Upper lobe of right lung (tissue), 1 donor: ENCODE measurements around the gene FAM169A. TPM values are rescaled to one million over a fixed set of nuclear protein-coding genes. Genes with fewer than 3 reads are reported as not detected.
A peak's percentile ranks its signal among the peaks of the same experiment; 100 is the strongest.
"Not testable (repeated sequence)": the region's sequence is repeated elsewhere in the genome, so short reads cannot be mapped to it uniquely, and the experiment has no call there.

Experiments used
- ATAC-seq: fragments of 200-7000 bp; cut with Tn5 transposase; one replicate; pipeline ENCODE4 v1.9.1; 2020; ENCODE audit warnings: mild to moderate bottlenecking, moderate library complexity
- DNase-seq: peaks from one replicate; pipeline ENCODE4 v3.0.0-alpha.2; 2020
- H3K27ac ChIP-seq: fragments of 200-600 bp; one replicate; pipeline ENCODE4 v1.8.0; 2022
- H3K27me3 ChIP-seq: fragments of 200-600 bp; one replicate; pipeline ENCODE4 v1.8.0; 2022; ENCODE audit warnings: mild to moderate bottlenecking
- H3K36me3 ChIP-seq: fragments of 200-600 bp; one replicate; pipeline ENCODE4 v1.8.0; 2022
- H3K4me1 ChIP-seq: fragments of 200-600 bp; one replicate; pipeline ENCODE4 v1.8.0; 2022
- H3K4me3 ChIP-seq: fragments of 200-600 bp; one replicate; pipeline ENCODE4 v1.8.0; 2022; ENCODE audit warnings: mild to moderate bottlenecking
- H3K9me3 ChIP-seq: fragments of 200-600 bp; one replicate; pipeline ENCODE4 v1.8.0; 2022
- CTCF ChIP-seq: fragments of 200-600 bp; IDR thresholded peaks from one replicate; pipeline ENCODE4 v1.8.0; 2022; ENCODE audit warnings: antibody characterized with exemption
- intact Hi-C: fragments of 100-400 bp; cut with DNase I; formaldehyde crosslinking; loops from one replicate; pipeline ENCODE4 v1.11.0; 2022
- total RNA-seq: library from RNA; stranded (reverse); fragmentation: NEBNext Ultra II Directional; extraction: Animal tissue kit (Norgen Biotek cat#: 25700); gene quantifications from one replicate; pipeline ENCODE4 v1.2.1, GENCODE V29; 2021
- donor health status: DM: no; HTN: yes; CAD: no; lungs with severe emphysema.

The FAM169A gene
- total RNA-seq, 1 donor from 2014 or later, result 0.84 TPM

GRCh38 chr5:74870299-74871067, 4.3 kb upstream of the FAM169A start:
- peaks cover 28% of the 10 kb centered on the region for H3K27me3 ChIP-seq
- no peak for TF ChIP-seq CTCF
- ATAC-seq (no peak), DNase-seq (no peak)
- no peak overlapping the region for H3K4me3 ChIP-seq
- no peaks in the 10 kb centered on the region for H3K9me3 ChIP-seq
- no peaks in the 10 kb centered on the region for H3K36me3 ChIP-seq
- H3K27ac ChIP-seq, result no peak overlapping the region
- intact Hi-C loops, result no loop called here
- no peaks in the 10 kb centered on the region for H3K4me1 ChIP-seq

GRCh38 chr5:74869414-74869813, 3.2 kb upstream of the FAM169A start:
- H3K4me1 ChIP-seq, H3K36me3 ChIP-seq, H3K27ac ChIP-seq, H3K4me3 ChIP-seq, H3K9me3 ChIP-seq, DNase-seq, intact Hi-C loops, ATAC-seq: not testable (repeated sequence)
- peaks cover 39% of the 10 kb centered on the region for H3K27me3 ChIP-seq

- ATAC-seq (peak; percentile 7), DNase-seq (no peak)
- intact Hi-C loops, result no loop called here
- Histone ChIP-seq H3K4me1 (no peaks in the 10 kb centered on the region), H3K27me3 (peaks cover 39% of the 10 kb centered on the region), H3K36me3 (no peaks in the 10 kb centered on the region), H3K9me3 (no peaks in the 10 kb centered on the region), H3K27ac (no peak overlapping the region), H3K4me3 (peak overlapping the region; percentile 45)
- no peak for TF ChIP-seq CTCF
Observed at GRCh38 chr5:74866596-74867162, 492 bp upstream of the FAM169A start.

- ATAC-seq (no peak), DNase-seq (no peak)
- Histone ChIP-seq H3K4me1 (no peaks in the 10 kb centered on the region), H3K36me3 (no peaks in the 10 kb centered on the region), H3K9me3 (no peaks in the 10 kb centered on the region), H3K27ac (no peak overlapping the region), H3K4me3 (peak overlapping the region; percentile 45), H3K27me3 (peaks cover 39% of the 10 kb centered on the region)
- TF ChIP-seq CTCF, result no peak
- intact Hi-C loops, result no loop called here
Observed at GRCh38 chr5:74865256-74865803, 857 bp downstream of the FAM169A start.

GRCh38 chr5:74864823-74865222, 1.4 kb downstream of the FAM169A start:
- no peak for ATAC-seq
- no peak overlapping the region for H3K4me3 ChIP-seq

More at GRCh38 chr5:74864823-74865222, 1.4 kb downstream of the FAM169A start:
- DNase-seq, result no peak
- H3K9me3 ChIP-seq, result no peaks in the 10 kb centered on the region
- no peak for TF ChIP-seq CTCF
- no peaks in the 10 kb centered on the region for H3K4me1 ChIP-seq
- H3K27me3 ChIP-seq, result peaks cover 39% of the 10 kb centered on the region
- intact Hi-C loops, result no loop called here
- H3K27ac ChIP-seq, result no peak overlapping the region
- H3K36me3 ChIP-seq, result no peaks in the 10 kb centered on the region
